ENCODE results near the gene ARAP1.

DNA sequence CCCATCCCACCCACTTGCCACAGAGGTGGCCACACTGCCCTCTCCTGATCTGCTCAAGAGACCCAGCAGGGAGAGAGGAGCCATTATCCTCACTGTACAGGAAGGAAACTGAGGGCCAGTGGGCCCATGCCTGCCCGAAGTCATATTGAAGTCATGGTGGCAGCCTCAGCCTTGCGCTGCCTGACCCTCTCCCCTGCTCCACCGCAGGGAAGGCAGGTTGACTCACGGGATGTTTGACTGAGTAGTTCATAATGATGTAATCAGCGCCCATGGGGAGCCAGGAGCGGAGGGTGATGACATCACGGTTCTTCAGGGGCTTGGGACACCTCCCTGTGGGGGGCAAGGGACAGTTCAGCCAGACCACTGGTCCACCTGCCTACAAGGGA, 6.1 kb upstream of the ARAP1 start:
- no peak for TF ChIP-seq EZH2 (IDR thresholded peaks at IDR 0.05; ENCODE audit: low read length, unreplicated experiment)
- TF ChIP-seq, protein P1, sequence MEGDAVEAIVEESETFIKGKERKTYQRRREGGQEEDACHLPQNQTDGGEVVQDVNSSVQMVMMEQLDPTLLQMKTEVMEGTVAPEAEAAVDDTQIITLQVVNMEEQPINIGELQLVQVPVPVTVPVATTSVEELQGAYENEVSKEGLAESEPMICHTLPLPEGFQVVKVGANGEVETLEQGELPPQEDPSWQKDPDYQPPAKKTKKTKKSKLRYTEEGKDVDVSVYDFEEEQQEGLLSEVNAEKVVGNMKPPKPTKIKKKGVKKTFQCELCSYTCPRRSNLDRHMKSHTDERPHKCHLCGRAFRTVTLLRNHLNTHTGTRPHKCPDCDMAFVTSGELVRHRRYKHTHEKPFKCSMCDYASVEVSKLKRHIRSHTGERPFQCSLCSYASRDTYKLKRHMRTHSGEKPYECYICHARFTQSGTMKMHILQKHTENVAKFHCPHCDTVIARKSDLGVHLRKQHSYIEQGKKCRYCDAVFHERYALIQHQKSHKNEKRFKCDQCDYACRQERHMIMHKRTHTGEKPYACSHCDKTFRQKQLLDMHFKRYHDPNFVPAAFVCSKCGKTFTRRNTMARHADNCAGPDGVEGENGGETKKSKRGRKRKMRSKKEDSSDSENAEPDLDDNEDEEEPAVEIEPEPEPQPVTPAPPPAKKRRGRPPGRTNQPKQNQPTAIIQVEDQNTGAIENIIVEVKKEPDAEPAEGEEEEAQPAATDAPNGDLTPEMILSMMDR (conservative IDR thresholded peaks at IDR 0.05; ENCODE audit: low read depth, low read length): no peak
- no peak for TF ChIP-seq EZH2phosphoT487 (IDR thresholded peaks at IDR 0.05; ENCODE audit: borderline replicate concordance, low read length)

Measured in PC-3 (cell line).